AG08396 (cell line): ENCODE data around the gene PLXNA4.

ENCODE experiments used
- DNase-seq: peaks from one replicate; pipeline ENCODE4 v3.0.0; 2012; ENCODE audit warnings: low spot score, mixed read lengths

The PLXNA4 gene

DNA sequence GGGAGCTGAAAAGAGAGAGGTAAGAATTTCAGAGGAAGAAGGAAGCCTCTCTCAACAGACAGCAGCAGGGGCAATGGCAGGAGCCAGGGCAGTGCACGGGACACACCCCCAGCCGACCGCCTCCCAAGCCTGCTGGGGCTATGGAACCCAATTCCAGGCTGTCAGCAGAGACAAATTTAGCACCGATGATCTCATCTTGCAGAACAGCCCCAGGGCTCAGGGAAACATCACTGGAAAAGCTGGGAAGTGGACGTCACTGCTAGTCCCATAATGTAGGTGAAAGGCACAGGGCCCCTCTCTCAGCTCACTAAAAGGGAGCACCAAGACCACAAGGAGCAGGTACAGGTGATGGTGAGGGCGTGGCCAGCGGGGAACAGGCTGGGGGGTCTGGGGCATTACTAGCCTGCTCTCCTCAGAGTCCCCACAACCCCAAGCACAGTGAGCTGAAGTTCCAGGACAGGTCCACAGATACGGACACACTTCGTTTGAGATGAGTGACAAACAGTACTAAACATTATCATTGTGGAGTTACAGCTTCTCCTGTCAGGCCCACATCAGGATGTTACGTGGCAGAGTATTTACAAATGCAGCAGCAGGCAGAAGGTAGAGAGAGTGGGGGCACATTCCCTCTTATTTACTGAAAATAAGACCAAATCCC, 103.7 kb downstream of the PLXNA4 start:
- peak; percentile 59 for DNase-seq

DNA sequence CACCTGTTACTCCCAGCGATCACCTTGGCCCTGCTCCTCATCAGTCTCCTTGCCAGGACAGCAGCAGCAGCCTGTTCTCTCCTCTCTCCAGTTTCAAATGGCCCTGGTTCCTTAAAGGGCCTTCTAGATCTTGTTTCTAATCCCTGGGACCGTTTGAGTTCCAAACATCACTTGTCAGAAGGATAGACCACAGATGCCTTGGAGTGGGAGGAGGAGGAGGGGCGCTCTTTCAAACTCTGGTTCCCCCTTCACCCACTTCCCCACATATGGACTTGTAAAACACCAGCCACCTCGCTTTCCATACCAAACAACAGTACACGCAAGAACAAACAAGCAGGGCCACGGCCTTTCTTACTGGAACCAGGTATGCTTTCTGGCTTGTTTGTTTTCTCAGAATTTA, 104.8 kb downstream of the PLXNA4 start:
- no peak for DNase-seq

DNA sequence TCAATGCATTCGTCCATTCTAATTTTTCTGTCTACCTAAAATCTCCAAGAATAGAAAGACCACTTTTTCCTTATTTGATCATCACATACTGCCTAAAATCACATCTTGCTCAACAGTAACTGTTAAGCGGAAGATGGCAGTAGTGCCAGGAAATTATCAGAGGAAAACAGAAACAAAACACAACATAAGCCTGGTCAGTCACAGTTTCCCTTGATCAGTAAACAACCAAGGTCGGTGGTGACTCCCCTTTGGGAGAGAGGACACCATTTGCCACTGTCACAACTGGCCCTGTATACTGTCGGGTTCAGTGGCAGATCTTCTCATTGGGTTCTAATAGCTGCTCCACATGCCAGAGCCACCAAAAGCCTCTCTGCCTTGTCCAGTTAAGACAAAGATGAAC, 106.6 kb downstream of the PLXNA4 start:
- DNase-seq = no peak

DNA sequence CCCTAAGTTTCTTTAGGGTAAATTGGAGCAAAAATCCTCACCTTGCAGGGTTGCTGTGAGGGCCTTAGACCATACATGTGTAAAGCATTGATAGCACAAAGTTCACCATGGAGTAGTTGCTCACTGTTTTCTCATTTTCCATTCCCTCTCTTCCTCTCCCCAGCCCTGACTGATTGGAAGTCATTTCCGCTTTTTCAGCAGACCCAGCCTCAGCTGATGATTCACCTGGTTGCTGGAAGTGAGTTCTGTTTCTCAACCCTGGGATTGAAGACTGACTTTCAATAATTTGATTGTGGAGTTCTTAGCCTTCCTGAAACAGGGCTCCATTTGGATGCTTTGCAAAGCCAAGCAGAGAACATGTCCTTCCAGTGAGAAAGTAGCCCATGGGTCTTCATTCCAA, 107.0 kb downstream of the PLXNA4 start:
- no peak for DNase-seq

DNA sequence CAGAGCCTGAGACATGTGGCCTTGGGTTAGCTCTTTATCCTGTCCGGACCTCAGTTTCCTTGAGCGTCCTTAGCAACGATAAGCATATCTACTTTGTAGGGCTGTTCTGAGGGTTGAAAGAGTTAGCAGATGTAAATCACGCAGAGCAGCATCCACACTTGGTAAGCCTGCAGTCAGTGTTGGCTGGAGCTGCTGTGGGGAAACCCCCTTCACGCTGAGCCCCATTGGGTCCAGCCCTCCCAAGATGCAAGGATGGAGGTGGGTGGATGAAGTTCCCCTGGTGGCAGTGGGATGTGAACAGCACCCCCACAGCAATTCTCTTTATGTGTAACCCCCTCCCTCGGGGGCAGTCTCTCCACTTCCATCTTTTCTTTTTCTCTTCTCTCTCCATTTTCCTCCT, 109.9 kb downstream of the PLXNA4 start:
- DNase-seq = no peak

DNA sequence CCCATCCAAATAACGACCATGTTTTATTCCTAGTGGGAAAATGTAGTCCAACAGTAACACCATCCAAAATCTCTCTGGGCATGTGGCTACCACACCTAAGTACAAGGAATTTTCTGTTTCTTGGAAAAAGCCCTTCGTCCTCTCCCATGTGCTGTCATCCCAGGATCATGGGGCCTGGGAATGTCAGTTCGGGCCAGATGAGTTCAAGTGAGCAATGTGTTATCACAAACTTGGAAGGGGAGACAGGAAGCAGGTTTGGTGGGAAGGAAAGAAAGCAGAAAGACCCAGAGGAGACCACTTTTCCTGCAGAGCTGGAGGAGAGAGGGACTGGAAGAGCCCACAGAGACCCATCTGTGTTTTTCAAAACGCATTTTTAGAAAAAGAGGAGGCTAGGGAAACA, 110.8 kb downstream of the PLXNA4 start:
- no peak for DNase-seq

DNA sequence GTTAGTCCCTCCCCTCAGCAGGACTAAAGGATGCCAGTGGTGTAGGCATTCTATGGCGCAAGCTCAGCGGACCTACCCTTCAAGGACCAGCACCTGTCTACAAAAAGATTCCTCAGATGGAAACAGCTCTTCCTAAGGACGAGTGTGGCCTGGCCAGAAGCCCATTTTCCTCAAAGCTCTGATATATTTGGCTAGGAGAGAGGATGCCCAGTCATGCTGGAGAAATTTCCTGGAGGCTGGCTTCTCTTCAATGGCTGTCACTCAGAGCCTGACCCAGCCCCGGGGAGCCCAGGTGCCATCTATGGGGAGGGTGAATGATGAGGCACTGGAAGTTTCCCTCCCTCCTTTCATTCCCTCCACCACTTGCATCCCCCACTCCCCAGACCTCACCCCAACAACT, 111.5 kb downstream of the PLXNA4 start:
- DNase-seq = peak; percentile 60

DNA sequence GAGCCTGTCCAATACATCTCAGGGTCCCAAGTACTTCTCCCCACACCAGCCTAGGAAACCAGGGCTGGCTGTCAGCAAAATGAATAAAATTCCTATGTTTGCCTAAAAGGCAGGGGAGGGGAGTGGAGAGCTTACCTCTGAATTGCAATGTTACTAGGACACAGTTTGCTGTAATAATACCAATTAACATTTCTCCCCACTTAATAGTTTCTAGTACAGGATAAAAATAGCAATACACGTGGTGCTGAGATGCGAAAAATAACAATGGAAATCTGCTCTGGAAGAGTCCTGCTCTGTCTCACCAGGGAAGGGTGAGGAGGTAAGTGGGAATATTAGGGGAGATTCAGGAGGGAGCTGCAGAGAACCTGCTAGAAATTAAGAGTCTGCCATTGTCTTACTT, 112.3 kb downstream of the PLXNA4 start:
- DNase-seq = no peak

DNA sequence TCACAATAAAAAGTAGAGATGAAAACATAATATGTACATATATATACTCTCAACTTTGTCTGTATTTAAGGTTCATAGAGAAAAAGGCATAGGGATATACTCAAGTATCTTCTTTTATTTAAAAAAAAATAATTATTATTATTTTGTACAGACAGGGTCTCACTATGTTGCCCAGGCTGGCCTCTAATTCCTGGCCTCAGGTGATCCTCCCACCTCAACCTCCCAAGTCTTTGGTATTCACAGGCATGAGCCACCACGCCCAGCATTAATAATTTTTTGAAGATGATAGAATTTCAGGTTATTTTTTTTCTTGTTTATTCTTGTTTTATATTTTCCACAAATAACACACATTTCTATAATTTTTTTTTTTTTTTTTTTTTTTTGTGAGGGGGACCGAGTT, 113.8 kb downstream of the PLXNA4 start:
- no peak for DNase-seq

DNA sequence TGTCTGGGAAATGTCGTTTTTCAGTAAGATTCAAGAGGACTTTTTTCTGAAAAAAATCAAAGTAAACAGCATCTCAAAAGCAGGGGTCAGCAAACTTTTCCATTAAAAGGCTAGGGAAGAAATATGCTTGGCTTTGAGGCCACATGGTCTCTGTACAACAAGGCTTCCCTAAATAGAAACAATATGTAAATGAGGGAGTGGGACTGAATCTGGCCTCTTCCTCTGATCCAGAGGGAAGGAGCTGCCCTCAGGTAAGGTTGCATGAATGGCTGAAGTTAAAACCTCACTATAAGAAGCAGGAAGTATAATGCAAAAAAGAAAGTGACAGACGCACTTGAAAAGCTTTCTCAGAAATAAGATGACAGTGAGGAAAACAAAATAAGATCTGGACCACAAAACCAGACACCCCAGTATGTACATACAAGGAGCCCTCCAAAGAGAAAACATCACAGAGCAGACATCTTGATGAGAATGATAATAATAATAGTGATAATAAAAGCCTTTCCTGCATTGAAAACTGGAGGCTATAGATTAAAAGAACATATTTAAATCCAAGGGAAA, 115.2 kb downstream of the PLXNA4 start:
- DNase-seq = no peak

DNA sequence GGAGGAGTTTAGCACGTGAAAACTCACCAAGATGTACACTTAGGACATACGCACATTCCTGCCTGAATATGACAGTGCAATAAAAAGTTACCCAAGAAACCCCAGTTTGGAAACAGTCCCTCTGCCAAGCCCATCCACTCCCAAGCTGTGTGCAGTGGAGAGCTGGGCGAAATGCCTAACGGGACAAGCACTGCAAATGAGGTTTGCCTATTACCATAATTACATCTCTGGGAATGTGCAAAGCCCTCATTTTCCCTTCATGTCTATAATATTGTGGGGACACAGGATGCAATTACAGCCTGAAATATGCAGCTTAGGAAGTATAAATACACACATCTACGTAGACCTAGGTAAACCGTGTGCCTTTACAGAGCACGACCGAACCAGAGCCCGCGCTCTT, 117.5 kb downstream of the PLXNA4 start:
- no peak for DNase-seq

DNA sequence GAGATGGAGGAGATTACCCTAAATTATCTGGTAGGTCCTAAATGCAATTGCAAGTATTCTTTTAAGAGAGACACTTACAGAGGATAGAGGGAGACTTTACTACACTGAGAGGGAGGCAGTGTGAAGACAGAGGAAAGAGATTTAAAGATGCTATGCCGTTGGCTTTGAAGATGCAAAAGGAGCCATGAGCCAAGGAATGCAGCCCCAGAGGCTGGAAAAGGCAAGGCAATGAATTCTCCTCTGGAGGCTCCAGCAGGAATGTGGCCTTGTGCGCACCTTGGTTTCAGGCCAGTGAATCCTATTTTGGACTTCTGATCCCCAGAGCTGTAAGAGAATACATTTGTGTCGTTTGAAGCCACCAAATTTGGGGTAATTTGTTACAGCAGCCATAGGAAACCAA, 118.6 kb downstream of the PLXNA4 start:
- DNase-seq = no peak

DNA sequence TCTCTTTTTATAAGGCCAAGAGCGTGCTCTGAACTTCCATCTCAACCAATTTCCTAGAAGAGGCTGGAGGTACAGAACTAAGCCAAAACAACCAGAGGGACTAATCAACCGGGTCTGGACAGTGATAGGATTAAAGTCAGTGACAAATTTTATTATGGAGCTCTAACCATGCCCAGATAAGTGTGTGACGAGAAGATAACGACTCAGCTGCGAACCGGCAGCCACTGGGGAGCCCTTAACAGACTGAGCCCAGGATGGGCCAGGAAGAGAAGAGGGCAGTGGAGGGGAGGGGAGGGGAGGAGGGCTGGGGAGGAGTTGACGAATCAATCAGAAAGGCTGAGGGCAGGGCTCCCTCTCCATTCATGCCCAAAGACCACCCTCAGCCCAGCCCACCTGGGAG, 119.9 kb downstream of the PLXNA4 start:
- no peak for DNase-seq

DNA sequence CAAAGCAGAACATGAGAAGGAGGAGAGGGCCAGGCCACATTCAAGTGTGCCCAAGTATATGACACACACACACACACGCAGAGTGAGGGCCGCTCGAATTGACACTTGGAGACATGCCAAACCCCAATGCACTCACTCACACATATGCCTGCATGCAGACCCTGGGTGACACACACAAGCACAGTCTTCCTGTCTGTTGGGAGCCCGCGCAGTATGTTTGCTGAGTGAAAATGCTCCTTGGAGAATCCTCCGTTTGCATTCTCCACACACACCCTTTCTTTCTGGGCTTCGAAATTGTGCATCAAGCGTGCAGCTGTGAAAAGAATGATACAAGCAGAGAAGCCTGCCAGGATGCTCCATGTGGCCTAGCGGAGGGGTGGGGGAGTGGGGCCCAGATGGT, 120.9 kb downstream of the PLXNA4 start:
- no peak for DNase-seq

DNA sequence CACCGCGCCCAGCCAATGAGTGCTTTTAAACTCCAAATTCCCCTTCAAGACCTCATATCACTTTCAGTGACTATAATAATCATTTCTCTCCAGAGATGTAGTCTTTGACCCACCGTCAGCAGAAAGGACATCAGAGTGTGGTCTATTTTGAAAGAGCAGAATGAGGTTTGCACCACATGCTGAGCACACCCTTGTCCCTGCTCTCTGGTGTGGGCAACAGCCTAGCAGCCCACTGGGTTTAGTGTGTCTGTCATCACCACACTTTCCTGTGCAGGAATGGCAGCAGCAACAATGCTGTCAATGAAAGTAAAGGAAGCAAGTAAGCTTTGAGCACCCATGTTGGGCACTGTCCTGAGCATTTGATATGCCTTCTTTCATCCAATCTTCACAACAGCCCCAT, 122.4 kb downstream of the PLXNA4 start:
- DNase-seq = no peak

DNA sequence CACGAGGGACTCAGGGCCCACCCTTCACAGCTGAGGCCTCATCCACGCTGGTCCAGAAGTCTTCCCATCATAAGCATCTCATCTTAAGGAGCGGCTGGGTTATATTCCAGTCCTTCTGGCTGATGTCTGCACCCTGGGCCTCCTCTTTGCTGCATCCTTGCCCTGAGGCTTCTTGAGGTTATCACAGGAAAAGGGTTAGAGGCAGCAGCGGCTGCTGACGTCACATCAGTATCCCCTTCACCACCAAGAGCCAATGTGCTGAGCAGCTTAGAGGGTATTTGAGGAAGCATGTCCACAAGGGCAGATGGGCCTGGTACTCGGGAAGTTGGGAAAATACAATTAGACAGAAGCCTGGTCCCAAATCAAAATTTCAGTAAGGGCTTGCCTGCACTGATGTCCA, 125.1 kb downstream of the PLXNA4 start:
- DNase-seq = no peak

DNA sequence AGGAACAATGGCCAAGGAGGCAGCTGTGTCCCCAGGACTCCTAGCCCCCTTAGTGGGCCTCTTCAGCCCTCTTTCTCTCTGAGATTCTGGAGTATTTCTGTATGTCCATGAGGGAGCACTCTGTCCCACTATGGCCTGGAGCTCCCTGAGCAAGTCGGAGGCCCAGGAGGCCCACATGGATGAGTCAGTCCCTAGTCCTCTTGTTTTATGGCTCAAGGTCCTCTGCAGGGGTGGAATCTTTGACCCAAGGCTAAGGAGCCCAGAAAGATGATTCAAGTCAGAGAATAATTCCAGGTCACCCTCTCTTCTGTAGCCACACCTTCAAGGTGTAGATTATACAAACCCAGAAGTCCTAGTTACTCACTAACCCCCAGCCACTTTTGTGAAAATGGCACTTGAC, 125.6 kb downstream of the PLXNA4 start:
- DNase-seq = no peak

DNA sequence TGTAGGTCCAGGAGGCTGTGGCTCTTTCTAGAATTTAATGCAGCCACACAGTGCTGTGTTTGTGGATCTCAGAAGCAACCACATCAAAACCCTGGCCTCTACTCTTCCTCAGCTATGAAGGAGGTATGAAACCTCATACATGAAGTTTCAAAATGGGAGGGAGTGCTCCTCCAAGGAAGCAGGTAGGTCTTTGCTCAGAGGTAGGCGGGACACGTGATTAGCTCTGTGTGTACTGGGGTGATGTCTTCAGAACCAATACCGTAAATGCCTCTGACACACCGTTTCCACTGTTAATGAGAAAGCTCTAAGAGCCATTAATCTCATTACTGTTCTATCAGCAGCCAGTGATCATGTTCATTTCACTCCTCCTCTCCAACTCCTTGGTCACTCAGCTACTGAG, 126.1 kb downstream of the PLXNA4 start:
- no peak for DNase-seq

DNA sequence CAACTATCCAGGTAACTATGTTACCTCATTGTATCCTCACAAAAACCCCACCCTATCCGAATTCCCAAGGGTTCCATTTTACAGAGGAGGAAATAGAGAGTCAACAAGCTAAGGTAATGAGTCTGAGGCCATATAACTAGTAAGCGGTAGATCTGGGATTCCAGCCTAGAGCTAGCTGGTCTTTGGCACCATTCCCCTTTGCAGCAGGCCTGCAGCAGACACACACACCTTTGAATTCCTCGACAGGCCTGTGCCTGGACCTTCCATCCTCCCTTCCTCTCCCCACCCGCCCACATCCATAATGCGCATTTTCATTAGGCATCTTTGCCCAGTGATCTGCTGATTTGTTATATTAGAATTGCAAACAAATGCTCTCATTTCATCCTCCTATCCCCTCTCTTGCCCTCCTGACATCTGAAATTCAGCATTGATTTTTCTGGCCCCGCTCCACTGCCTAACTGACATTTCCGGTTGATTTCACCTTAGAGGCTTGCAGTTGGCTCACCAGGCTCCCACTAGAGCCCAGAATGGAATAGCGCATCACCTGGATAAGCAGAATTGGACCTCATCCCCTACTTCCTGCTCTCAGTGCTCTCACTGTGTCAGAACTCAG, 129.5 kb downstream of the PLXNA4 start:
- no peak for DNase-seq

DNA sequence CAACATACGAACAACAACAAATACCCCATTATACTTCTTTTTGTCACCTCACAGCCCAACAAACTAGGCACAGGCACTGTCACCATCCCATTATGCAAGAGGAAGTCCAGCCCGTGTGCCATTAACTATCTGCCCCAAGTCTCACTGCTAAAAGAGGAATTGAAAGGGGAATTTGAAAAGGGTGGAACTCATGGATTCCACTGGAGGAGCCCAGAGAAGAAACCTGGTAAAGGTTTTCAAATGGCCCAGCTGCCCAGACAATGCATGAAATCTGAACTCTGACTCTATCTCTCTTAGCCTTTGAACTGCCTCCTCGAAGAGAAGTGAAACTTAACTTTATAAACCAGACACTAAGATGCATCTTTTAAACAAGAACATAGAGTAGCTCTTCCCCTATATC, 130.0 kb downstream of the PLXNA4 start:
- DNase-seq = no peak

DNA sequence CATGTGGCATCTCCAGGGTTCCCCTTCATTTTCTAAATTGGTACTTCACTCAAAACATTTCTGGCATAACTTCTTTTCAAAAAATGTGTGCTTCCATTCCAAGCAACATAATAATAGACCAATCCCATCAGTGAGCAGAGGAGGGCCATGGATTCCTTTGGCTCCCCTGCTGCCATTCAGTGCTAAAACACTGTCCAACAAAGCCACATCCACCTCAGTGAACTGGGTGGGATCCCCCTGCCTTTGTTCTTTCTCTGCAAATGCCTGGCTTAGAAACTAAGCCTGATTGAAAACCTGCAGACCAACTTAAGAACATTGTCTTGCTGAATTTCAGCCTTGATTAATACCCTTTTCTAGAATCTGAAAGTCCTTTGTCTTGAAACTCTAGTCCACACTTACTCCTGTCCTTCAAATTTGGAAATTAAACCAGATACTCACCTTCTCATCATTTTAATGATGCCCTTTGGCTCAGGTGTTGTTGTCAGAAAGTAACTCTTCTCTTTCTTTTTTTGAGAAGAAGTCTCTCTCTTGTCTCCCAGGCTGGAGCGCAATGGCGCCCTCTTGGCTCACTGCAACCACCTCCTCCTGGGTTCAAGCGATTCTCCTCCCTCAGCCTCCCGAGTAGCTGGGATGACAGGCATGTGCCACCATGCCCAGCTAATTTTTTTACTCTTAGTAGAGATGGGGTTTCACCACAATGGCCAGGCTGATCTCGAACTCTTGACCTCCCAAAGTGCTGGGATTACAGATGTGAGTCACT, 132.3 kb downstream of the PLXNA4 start:
- no peak for DNase-seq

DNA sequence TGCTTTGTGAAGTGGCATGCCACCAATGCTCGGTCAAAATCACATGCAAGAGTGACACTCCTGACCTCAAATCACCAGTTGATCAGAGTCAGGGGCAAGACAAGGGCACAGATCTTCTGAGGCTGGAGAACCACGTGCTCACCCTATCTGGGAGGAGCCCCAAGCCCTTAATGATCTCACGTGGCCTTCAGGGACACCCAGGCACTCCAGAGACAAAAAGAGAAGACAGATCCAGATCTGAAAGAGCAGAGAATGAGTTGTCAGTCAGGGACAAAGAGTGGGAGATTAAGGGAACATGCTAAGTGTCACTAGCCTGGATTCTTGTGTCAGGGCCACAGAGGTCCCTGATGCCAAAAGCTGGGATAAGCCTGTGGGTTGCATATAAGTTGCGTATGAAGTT, 134.3 kb downstream of the PLXNA4 start:
- no peak for DNase-seq

DNA sequence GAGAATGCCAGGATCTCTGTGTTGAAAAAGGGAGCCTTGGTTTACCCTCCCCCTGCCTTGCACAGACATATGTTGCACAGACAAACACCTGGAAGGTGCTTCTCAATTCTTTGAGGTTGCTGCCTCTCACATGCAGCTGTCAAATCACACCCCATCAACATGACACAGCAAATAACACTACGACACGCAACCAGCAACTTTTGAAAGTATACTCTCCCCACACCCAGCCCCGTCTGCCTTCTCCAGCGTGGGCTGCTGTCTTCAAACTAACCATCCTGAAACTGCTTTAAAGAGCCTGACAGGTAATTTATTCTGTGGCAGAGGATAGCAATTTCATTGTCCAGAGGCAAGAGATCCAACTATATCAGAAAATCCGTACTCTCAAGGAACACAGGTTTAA, 136.1 kb downstream of the PLXNA4 start:
- no peak for DNase-seq
